Left lung (tissue), 10 donors: Measurements from ENCODE around the gene ZFP36. TPM values are rescaled to one million over a fixed set of nuclear protein-coding genes. Genes with fewer than 3 reads are reported as not detected.
"Not testable (repeated sequence)": the region's sequence is repeated elsewhere in the genome, so short reads cannot be mapped to it uniquely, and the experiment has no call there.

Experiments used
- ATAC-seq: fragments of 200-7000 bp; cut with Tn5 transposase; one replicate; pipeline ENCODE4 v1.9.1; 2020; ENCODE audit warnings: moderate library complexity
- DNase-seq, 4 donors: peaks; one replicate each; pipeline ENCODE4 v3.0.0-alpha.2; 2013 to 2020
- H3K27ac ChIP-seq, 2 donors: fragments of 200-600 bp; sonication (generic) in 1 of 2; one replicate each; pipeline versions ENCODE4 v1.5.0 to v1.8.0; 2020 to 2021
- H3K27me3 ChIP-seq, 2 donors: fragments of 200-600 bp; sonication (generic) in 1 of 2; one replicate each; pipeline versions ENCODE4 v1.5.0 to v1.8.0; 2020 to 2021
- H3K36me3 ChIP-seq, 2 donors: fragments of 200-600 bp; sonication (generic) in 1 of 2; one replicate each; pipeline versions ENCODE4 v1.5.0 to v1.8.0; 2020 to 2021
- H3K4me1 ChIP-seq, 2 donors: fragments of 200-600 bp; one replicate each; pipeline ENCODE4 v1.8.0; 2021
- H3K4me3 ChIP-seq, 2 donors: fragments of 200-600 bp; sonication (generic) in 1 of 2; one replicate each; pipeline versions ENCODE4 v1.5.0 to v1.8.0; 2020 to 2021; ENCODE audit warnings: mild to moderate bottlenecking in 1 of 2
- H3K9me3 ChIP-seq, 2 donors: fragments of 200-600 bp; sonication (generic) in 1 of 2; one replicate each; pipeline versions ENCODE4 v1.5.0 to v1.8.0; 2020 to 2021
- CTCF ChIP-seq, 2 donors: fragments of 200-600 bp; sonication (generic) in 1 of 2; IDR thresholded peaks; one replicate each; pipeline versions ENCODE4 v1.5.0 to v1.8.0; 2021; ENCODE audit warnings: antibody characterized with exemption in 2 of 2
- intact Hi-C, 2 donors: fragments of 100-400 bp; cut with DNase I; formaldehyde crosslinking; loops; one replicate each; pipeline versions ENCODE4 v1.11.2 to v1.14.2; 2022
- microRNA-seq, 2 donors: library from miRNA; unstranded; fragments of <30 nt; microRNA quantifications; one replicate each; pipeline ENCODE4, GENCODE V29; 2019
- polyA plus RNA-seq, 6 donors: library from polyadenylated mRNA; unstranded; fragments of 120-200 nt; gene quantifications; one replicate each; pipeline ENCODE4 v1.2.1, GENCODE V29; 2013; ENCODE audit not compliant: insufficient read length in 6 of 6
- total RNA-seq, 2 donors: library from RNA; stranded (reverse); fragmentation: NEBNext Ultra II Directional; extraction: Animal tissue kit (Norgen Biotek cat#: 25700); gene quantifications; one replicate each; pipeline ENCODE4 v1.2.1, GENCODE V29; 2021
- donor health status: DM: no; HTN: yes; CAD: no.
- donor health status: DM: no; HTN: no; CAD: no.

The ZFP36 gene
- total and polyA plus RNA-seq, 8 donors, result 25.4 to 295 (median 101) TPM

GRCh38 chr19:39448271-39448670 is 41.6 kb downstream of the ZFP36 start:
- peaks cover 0 to 39% of the 10 kb centered on the region in 2 donors for H3K36me3 ChIP-seq
- no peaks in the 10 kb centered on the region for H3K27me3 ChIP-seq
- no peak for TF ChIP-seq CTCF (IDR thresholded peaks at IDR 0.05)
- no peak overlapping the region for H3K27ac ChIP-seq
- H3K4me3 ChIP-seq, result no peak overlapping the region
- H3K4me1 ChIP-seq, result peaks cover 20 to 50% of the 10 kb centered on the region in 2 donors
- DNase-seq (no peak), ATAC-seq (no peak)
- intact Hi-C loops, result no loop called here
- H3K9me3 ChIP-seq, result no peaks in the 10 kb centered on the region

GRCh38 chr19:39449116-39449797 is 42.6 kb downstream of the ZFP36 start:
- no peaks in the 10 kb centered on the region for H3K9me3 ChIP-seq
- H3K27ac ChIP-seq, result no peak overlapping the region
- peaks cover 3 to 49% of the 10 kb centered on the region in 2 donors for H3K36me3 ChIP-seq
- ATAC-seq (no peak), DNase-seq (no peak)
- no peak for TF ChIP-seq CTCF (IDR thresholded peaks at IDR 0.05)
- H3K4me3 ChIP-seq, result no peak overlapping the region
- H3K27me3 ChIP-seq, result no peaks in the 10 kb centered on the region
- peaks cover 20 to 48% of the 10 kb centered on the region in 2 donors for H3K4me1 ChIP-seq
- intact Hi-C loops, result no loop called here

GRCh38 chr19:39451257-39451656 is 44.6 kb downstream of the ZFP36 start:
- H3K27ac ChIP-seq, H3K27me3 ChIP-seq, H3K4me3 ChIP-seq, DNase-seq, ATAC-seq, H3K9me3 ChIP-seq, intact Hi-C loops: not testable (repeated sequence)
- Histone ChIP-seq H3K4me1 (peaks cover 17 to 40% of the 10 kb centered on the region in 2 donors), H3K36me3 (peaks cover 7 to 64% of the 10 kb centered on the region in 2 donors)

Small RNA genes lying within 50 kb of the gene (microRNA-seq; reads per million reads assigned to microRNA genes)
- 0 reads per million in 2 donors for gene MIR4530

Other genes starting within 250 kb of the ZFP36 start
- not detected for gene NCCRP1, start 209.9 kb upstream of the ZFP36 start, total RNA-seq
- gene NCCRP1, start 209.9 kb upstream of the ZFP36 start, polyA plus RNA-seq, result under 1 TPM; 0.17 to 0.30 (median 0.22) TPM
- gene SYCN, start 202.6 kb upstream of the ZFP36 start, total RNA-seq, result not detected
- not detected for gene SYCN, start 202.6 kb upstream of the ZFP36 start, polyA plus RNA-seq
- gene IFNL3, start 161.8 kb upstream of the ZFP36 start, total RNA-seq, result not detected
- not detected for gene IFNL3, start 161.8 kb upstream of the ZFP36 start, polyA plus RNA-seq
- not detected for gene IFNL4, start 158.0 kb upstream of the ZFP36 start, total RNA-seq
- not detected for gene IFNL4, start 158.0 kb upstream of the ZFP36 start, polyA plus RNA-seq
- not detected for gene IFNL2, start 138.5 kb upstream of the ZFP36 start, total RNA-seq
- not detected for gene IFNL2, start 138.5 kb upstream of the ZFP36 start, polyA plus RNA-seq
- gene IFNL1, start 110.4 kb upstream of the ZFP36 start, total RNA-seq, result not detected
- gene IFNL1, start 110.4 kb upstream of the ZFP36 start, polyA plus RNA-seq, result not detected
- gene LRFN1, start 86.0 kb upstream of the ZFP36 start, total RNA-seq, result 1 to 10 TPM; 1.0 to 2.3 TPM
- 1 to 10 TPM; 1.2 to 2.9 (median 1.9) TPM for gene LRFN1, start 86.0 kb upstream of the ZFP36 start, polyA plus RNA-seq
- 100 to 1,000 TPM in 1 of 2 donors, 10 to 100 TPM in 1; 53.8 to 136 TPM for gene GMFG, start 70.8 kb upstream of the ZFP36 start, total RNA-seq
- gene GMFG, start 70.8 kb upstream of the ZFP36 start, polyA plus RNA-seq, result 10 to 100 TPM; 46.1 to 59.4 (median 51.6) TPM
- 10 to 100 TPM; 74.1 to 77.0 TPM for gene SAMD4B, start 64.4 kb upstream of the ZFP36 start, total RNA-seq
- gene SAMD4B, start 64.4 kb upstream of the ZFP36 start, polyA plus RNA-seq, result 100 to 1,000 TPM in 5 of 6 donors, 10 to 100 TPM in 1; 92.2 to 127 (median 111) TPM
- 10 to 100 TPM; 31.0 to 36.1 TPM for gene PAF1, start 15.7 kb upstream of the ZFP36 start, total RNA-seq
- gene PAF1, start 15.7 kb upstream of the ZFP36 start, polyA plus RNA-seq, result 10 to 100 TPM; 57.5 to 70.4 (median 67.0) TPM
- gene MED29, start 15.5 kb upstream of the ZFP36 start, total RNA-seq, result 10 to 100 TPM; 29.7 to 32.7 TPM
- gene MED29, start 15.5 kb upstream of the ZFP36 start, polyA plus RNA-seq, result 10 to 100 TPM; 28.7 to 43.4 (median 34.3) TPM
- gene PLEKHG2, start 5.8 kb downstream of the ZFP36 start, total RNA-seq, result 10 to 100 TPM; 39.5 to 50.8 TPM
- 100 to 1,000 TPM in 3 of 6 donors, 10 to 100 TPM in 3; 80.0 to 118 (median 96.4) TPM for gene PLEKHG2, start 5.8 kb downstream of the ZFP36 start, polyA plus RNA-seq
- gene RPS16, start 29.1 kb downstream of the ZFP36 start, total RNA-seq, result 1,000 to 10,000 TPM; 1,507 to 1,549 TPM
- 1,000 to 10,000 TPM; 1,386 to 1,755 (median 1,492) TPM for gene RPS16, start 29.1 kb downstream of the ZFP36 start, polyA plus RNA-seq
- gene SUPT5H, start 38.7 kb downstream of the ZFP36 start, total RNA-seq, result 100 to 1,000 TPM in 1 of 2 donors, 10 to 100 TPM in 1; 93.6 to 102 TPM
- gene SUPT5H, start 38.7 kb downstream of the ZFP36 start, polyA plus RNA-seq, result 100 to 1,000 TPM; 118 to 152 (median 140) TPM
- gene TIMM50, start 74.0 kb downstream of the ZFP36 start, total RNA-seq, result 10 to 100 TPM; 46.0 to 60.3 TPM
- 10 to 100 TPM; 59.0 to 76.0 (median 71.7) TPM for gene TIMM50, start 74.0 kb downstream of the ZFP36 start, polyA plus RNA-seq
- under 1 TPM in 1 of 2 donors, not detected in 1; 0.12 TPM for gene DLL3, start 92.1 kb downstream of the ZFP36 start, total RNA-seq
- under 1 TPM; 0.13 to 0.80 (median 0.32) TPM for gene DLL3, start 92.1 kb downstream of the ZFP36 start, polyA plus RNA-seq
- not detected for gene SELENOV, start 108.3 kb downstream of the ZFP36 start, total RNA-seq
- under 1 TPM; 0.18 to 0.64 (median 0.34) TPM for gene SELENOV, start 108.3 kb downstream of the ZFP36 start, polyA plus RNA-seq
- gene EID2B, start 126.0 kb downstream of the ZFP36 start, total RNA-seq, result 1 to 10 TPM; 2.0 to 3.0 TPM
- gene EID2B, start 126.0 kb downstream of the ZFP36 start, polyA plus RNA-seq, result 1 to 10 TPM; 3.8 to 5.6 (median 4.8) TPM
- gene EID2, start 133.3 kb downstream of the ZFP36 start, total RNA-seq, result 10 to 100 TPM; 16.6 to 16.8 TPM
- gene EID2, start 133.3 kb downstream of the ZFP36 start, polyA plus RNA-seq, result 10 to 100 TPM; 12.7 to 18.3 (median 15.0) TPM
- gene LGALS13, start 195.7 kb downstream of the ZFP36 start, total RNA-seq, result not detected
- gene LGALS13, start 195.7 kb downstream of the ZFP36 start, polyA plus RNA-seq, result not detected
- not detected for gene LGALS16, start 249.1 kb downstream of the ZFP36 start, total RNA-seq
- not detected for gene LGALS16, start 249.1 kb downstream of the ZFP36 start, polyA plus RNA-seq